SU-DHL-6 (cell line): ENCODE measurements around the gene RFTN1.

Source experiments
- EZH2phosphoT487 ChIP-seq: fragments of 200-600 bp; sonication (generic), shearing (Covaris generic); conservative IDR thresholded peaks from 2 replicates; pipeline ENCODE4 v1.6.1; 2018; ENCODE audit warnings: mild to moderate bottlenecking, antibody characterized with exemption, low read length, moderate library complexity, mixed read lengths
- TF ChIP-seq, protein P1 (sequence below): fragments of 200-600 bp; sonication (generic); IDR thresholded peaks from one replicate; pipeline ENCODE4 v1.5.1; 2017; ENCODE audit warnings: antibody characterized with exemption, mild to moderate bottlenecking, low read length, moderate library complexity; ENCODE audit not compliant: insufficient read depth, poor library complexity, severe bottlenecking

DNA sequence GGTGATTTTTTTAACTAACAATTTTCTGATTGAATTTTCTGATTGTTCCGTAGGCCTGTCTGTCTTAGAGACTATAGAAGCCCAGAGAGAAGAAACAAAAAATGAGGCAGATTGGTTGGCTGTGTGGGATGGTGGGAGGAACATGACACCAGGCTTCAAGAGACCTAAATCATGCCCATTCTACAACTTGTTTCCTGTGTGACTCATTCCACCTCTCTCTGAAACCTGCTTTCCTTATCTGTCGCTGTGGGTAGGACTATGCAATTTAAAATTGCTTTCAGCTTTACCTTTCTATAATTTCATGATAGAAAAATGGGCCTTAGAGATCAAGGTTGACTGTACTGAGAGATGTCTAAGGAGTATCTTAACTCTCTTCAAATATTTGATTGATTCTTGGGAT lies 203.9 kb downstream of the RFTN1 start:
- TF ChIP-seq, protein P1, sequence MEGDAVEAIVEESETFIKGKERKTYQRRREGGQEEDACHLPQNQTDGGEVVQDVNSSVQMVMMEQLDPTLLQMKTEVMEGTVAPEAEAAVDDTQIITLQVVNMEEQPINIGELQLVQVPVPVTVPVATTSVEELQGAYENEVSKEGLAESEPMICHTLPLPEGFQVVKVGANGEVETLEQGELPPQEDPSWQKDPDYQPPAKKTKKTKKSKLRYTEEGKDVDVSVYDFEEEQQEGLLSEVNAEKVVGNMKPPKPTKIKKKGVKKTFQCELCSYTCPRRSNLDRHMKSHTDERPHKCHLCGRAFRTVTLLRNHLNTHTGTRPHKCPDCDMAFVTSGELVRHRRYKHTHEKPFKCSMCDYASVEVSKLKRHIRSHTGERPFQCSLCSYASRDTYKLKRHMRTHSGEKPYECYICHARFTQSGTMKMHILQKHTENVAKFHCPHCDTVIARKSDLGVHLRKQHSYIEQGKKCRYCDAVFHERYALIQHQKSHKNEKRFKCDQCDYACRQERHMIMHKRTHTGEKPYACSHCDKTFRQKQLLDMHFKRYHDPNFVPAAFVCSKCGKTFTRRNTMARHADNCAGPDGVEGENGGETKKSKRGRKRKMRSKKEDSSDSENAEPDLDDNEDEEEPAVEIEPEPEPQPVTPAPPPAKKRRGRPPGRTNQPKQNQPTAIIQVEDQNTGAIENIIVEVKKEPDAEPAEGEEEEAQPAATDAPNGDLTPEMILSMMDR, result no peak
- TF ChIP-seq EZH2phosphoT487, result no peak
